Psoas muscle (tissue), 8 donors: ENCODE data around the gene CASR. TPM values are rescaled to one million over a fixed set of nuclear protein-coding genes. Genes with fewer than 3 reads are reported as not detected.

Source experiments
- ATAC-seq, 4 donors: fragments of 200-7000 bp; cut with Tn5 transposase; one replicate each; pipeline ENCODE4 v1.9.1; 2020; ENCODE audit warnings: moderate library complexity in 3 of 4, mild to moderate bottlenecking in 2 of 4
- DNase-seq, 2 donors: peaks; one replicate each; pipeline ENCODE4 v3.0.0-alpha.2; 2020
- H3K27ac ChIP-seq: fragments of 200-600 bp; one replicate; pipeline ENCODE4 v1.8.0; 2022
- H3K27me3 ChIP-seq, 3 donors: fragments of 200-600 bp in 1 of 3; one replicate each; pipeline versions ENCODE4 v1.6.1 to v1.8.0; 2013 to 2022; ENCODE audit warnings: low read length in 2 of 3, mild to moderate bottlenecking in 2 of 3, moderate library complexity in 1 of 3; ENCODE audit not compliant: insufficient read depth in 3 of 3
- H3K36me3 ChIP-seq, 2 donors: fragments of 200-600 bp in 1 of 2; one replicate each; pipeline versions ENCODE4 v1.6.1 to v1.8.0; 2013 to 2022; ENCODE audit warnings: low read depth in 1 of 2, mild to moderate bottlenecking in 1 of 2, moderate library complexity in 1 of 2; ENCODE audit not compliant: insufficient read depth in 1 of 2
- H3K4me1 ChIP-seq: fragments of 200-600 bp; one replicate; pipeline ENCODE4 v1.8.0; 2022
- H3K4me3 ChIP-seq: fragments of 200-600 bp; one replicate; pipeline ENCODE4 v1.8.0; 2022; ENCODE audit warnings: mild to moderate bottlenecking
- H3K9me3 ChIP-seq: fragments of 200-600 bp; one replicate; pipeline ENCODE4 v1.8.0; 2022
- WGBS, 3 donors: extraction: QIAGEN DNeasy Blood & Tissue Kit; methylation state at CpG; one replicate each; pipeline versions ENCODE4 v1.1.6 to v1.1.7; 2013; 5-methylcytosine and 5-hydroxymethylcytosine counted together
- intact Hi-C, 2 donors: fragments of 100-400 bp; cut with DNase I; formaldehyde crosslinking; loops; one replicate each; pipeline versions ENCODE4 v1.11.0 to v1.14.2; 2022
- polyA plus RNA-seq, 3 donors: library from polyadenylated mRNA; stranded (reverse); fragments of 200-250 nt; gene quantifications; one replicate each; pipeline ENCODE4 v1.2.3, GENCODE V29; 2013
- total RNA-seq, 4 donors: library from RNA; stranded (reverse); fragmentation: NEBNext Ultra II Directional in 2 of 4; extraction: Animal tissue kit (Norgen Biotek cat#: 25700) in 2 of 4; gene quantifications; one replicate each; pipeline versions ENCODE4 v1.2.1 to v1.2.4, GENCODE V29; 2021 to 2023
- TF ChIP-seq, protein P1 (sequence below): fragments of 200-600 bp; IDR thresholded peaks from one replicate; pipeline ENCODE4 v1.8.0; 2022; ENCODE audit warnings: antibody characterized with exemption
- donor health status: healthy with polysubstance abuse.
- donor health status: DM: no; HTN: no; CAD: no; lungs with moderate emphysema.
- donor health status: Bipolar disorder and iron deficiency.
- donor health status: healthy.
- donor health status: DM: yes; HTN: yes; CAD: no.
- donor health status: DM: no; HTN: no; CAD: no.
- donor health status: DM: no; HTN: no; CAD: no.
- donor health status: DM: yes; HTN: yes; CAD: no.

Gene CASR
- total and polyA plus RNA-seq, 7 donors: 0.02 TPM; not detected in 6

DNA sequence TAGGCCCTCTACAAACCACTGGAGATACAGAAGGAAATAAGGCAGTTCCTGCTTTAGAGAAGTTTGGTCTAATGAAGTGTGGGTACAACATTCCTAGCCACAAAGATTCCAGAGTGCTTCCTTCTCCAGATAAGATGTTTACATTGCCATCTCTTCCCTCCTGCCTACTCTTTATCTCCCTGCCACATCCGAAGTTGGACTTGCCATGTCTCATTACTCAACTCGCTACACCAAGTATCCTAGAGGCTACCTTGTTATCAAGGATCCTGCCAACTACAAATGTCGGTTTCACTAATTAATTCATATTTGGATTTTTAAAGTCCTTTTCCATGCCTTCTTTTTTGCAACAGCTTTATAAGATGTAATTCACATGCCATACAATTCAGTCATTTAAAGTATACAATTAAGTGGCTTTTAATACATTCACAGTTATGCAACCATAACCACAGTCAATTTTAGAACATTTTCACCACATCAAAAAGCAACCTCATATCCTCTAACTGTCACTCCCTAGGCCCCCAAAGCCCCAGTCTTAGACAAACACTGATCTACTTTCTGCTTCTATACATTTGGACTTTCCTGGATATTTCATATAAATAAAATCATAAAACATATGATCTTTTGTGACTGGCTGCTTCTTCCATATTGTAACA lies 87.9 kb downstream of the CASR start:
- 82 to 88% (median 87%) methylated on average over 3 of the region's 3 CpGs for WGBS, 3 donors
- Histone ChIP-seq H3K27me3 (no peaks in the 10 kb centered on the region), H3K4me1 (no peaks in the 10 kb centered on the region), H3K27ac (no peak overlapping the region), H3K36me3 (no peaks in the 10 kb centered on the region), H3K9me3 (no peaks in the 10 kb centered on the region), H3K4me3 (no peak overlapping the region)
- intact Hi-C loops: no loop called here
- TF ChIP-seq, protein P1, sequence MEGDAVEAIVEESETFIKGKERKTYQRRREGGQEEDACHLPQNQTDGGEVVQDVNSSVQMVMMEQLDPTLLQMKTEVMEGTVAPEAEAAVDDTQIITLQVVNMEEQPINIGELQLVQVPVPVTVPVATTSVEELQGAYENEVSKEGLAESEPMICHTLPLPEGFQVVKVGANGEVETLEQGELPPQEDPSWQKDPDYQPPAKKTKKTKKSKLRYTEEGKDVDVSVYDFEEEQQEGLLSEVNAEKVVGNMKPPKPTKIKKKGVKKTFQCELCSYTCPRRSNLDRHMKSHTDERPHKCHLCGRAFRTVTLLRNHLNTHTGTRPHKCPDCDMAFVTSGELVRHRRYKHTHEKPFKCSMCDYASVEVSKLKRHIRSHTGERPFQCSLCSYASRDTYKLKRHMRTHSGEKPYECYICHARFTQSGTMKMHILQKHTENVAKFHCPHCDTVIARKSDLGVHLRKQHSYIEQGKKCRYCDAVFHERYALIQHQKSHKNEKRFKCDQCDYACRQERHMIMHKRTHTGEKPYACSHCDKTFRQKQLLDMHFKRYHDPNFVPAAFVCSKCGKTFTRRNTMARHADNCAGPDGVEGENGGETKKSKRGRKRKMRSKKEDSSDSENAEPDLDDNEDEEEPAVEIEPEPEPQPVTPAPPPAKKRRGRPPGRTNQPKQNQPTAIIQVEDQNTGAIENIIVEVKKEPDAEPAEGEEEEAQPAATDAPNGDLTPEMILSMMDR: no peak
- DNase-seq (no peak), ATAC-seq (no peak)

DNA sequence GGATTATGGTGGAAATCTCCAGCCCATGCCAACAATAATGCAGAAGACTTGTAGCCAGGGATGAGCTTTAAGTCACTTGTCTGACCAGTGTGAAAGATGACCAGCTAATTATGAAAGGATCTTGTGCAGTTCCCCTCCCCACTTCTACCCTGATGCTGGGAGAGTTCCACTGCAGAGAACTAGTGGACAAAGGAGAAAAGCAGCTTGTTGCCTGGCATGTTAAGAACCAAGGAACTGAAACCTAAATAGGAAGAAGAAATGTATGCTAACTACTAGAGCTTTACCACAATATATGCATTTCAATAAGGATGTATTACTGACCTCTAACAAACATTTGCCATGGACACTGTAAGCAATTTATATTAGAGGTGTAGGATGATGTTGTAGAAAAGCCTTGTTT lies 89.4 kb downstream of the CASR start:
- no peaks in the 10 kb centered on the region for H3K4me1 ChIP-seq
- intact Hi-C loops: no loop called here
- DNase-seq (no peak), ATAC-seq (no peak)
- H3K27ac ChIP-seq: no peak overlapping the region
- no peaks in the 10 kb centered on the region for H3K36me3 ChIP-seq
- H3K4me3 ChIP-seq: no peak overlapping the region
- TF ChIP-seq, protein P1: no peak
- H3K9me3 ChIP-seq: no peaks in the 10 kb centered on the region
- no peaks in the 10 kb centered on the region for H3K27me3 ChIP-seq

DNA sequence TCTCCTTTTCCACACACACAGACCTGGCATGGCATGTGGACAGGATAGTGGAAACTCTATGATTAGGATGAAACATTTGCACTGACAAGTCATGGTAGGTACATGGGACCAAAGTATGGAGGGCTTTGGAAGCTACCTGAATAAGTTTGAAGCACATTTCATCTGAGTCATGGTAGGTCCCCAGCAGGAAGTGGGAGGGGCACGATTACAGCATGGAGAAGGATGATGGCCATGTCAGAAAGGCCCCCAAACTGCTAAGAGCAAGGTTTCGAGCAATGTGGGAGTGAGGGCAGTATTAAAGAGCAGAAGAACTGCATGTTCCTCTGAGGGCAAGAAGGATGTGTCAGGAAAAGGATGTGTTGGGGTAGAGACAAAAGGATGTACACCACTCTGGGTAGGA lies 90.0 kb downstream of the CASR start:
- DNase-seq (no peak), ATAC-seq (no peak)
- Histone ChIP-seq H3K27me3 (no peaks in the 10 kb centered on the region), H3K9me3 (no peaks in the 10 kb centered on the region), H3K4me1 (no peaks in the 10 kb centered on the region), H3K27ac (no peak overlapping the region), H3K36me3 (no peaks in the 10 kb centered on the region), H3K4me3 (no peak overlapping the region)
- WGBS, 3 donors: 56 to 68% (median 66%) methylated on average over 2 of the region's 2 CpGs
- TF ChIP-seq, protein P1: no peak
- intact Hi-C loops: no loop called here

DNA sequence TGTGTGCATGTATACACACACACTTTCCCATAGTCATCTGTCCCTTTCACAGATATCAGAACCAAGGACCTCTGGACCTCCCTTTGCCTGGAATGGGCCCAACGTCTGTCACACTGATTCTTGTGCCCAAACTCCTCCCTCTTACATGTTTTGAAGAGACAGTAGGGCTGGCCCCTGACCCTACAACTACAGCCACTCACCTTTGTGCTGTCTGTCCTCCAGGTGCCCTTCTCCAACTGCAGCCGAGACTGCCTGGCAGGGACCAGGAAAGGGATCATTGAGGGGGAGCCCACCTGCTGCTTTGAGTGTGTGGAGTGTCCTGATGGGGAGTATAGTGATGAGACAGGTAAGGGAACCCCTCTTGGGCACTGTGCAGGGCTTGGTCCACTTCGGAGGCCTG lies 98.4 kb downstream of the CASR start:
- H3K4me1 ChIP-seq: no peaks in the 10 kb centered on the region
- ATAC-seq (no peak), DNase-seq (no peak)
- no peak overlapping the region for H3K27ac ChIP-seq
- TF ChIP-seq, protein P1: no peak
- H3K36me3 ChIP-seq: no peaks in the 10 kb centered on the region
- H3K4me3 ChIP-seq: no peak overlapping the region
- WGBS, 3 donors: 55 to 59% (median 55%) methylated on average over 3 of the region's 3 CpGs
- intact Hi-C loops: no loop called here
- H3K27me3 ChIP-seq: no peaks in the 10 kb centered on the region
- H3K9me3 ChIP-seq: no peaks in the 10 kb centered on the region
